GM21526 (cell line): ENCODE data around the gene CAV3.

Experiments
- ATAC-seq: cut with Tn5 transposase; IDR thresholded peaks from one replicate; pipeline ENCODE4 v1.9.1; 2021; ENCODE audit warnings: moderate library complexity; ENCODE audit not compliant: unreplicated experiment, low FRiP score

CAV3 gene

GRCh38 chr3:8780279-8780678, 46.7 kb downstream of the CAV3 start:
- peak; percentile 61 for ATAC-seq

DNA sequence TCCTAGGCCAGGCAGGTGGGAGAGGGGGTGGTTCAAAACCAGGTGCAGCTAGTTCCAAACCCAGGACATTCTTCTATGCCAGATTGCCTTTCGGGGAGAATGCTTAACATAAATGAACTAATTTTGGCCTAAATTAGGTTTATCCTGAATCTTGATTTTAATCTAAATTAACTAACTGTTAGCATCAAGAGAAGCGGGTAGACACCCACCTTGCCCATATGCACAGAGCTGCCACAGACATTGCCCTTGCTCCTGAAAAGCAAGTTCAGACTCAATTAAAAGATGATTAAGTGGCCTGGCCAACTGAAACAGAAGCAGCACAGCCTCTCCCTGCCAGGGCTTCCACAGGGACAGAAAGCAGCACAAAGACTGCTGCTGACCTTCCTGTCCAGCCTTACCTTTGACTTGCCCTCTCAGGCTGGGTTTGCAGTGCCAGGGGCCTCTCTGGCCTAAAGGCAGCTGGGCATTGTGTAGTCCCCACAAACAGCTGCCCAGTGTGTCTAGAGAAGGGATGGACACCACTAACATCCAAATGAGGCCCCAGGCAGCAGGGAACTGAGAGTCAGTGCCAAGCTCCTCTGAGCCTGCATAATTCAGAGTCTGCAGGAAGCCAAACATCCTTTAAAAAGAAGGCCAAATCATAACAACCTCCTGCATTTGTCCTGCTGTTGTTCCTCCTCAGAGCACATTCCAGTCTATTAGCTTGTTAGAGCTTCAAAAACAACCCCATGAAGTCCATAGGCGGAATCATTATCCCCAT, 51.3 kb downstream of the CAV3 start:
- no peak for ATAC-seq

- no peak for ATAC-seq
Observed at GRCh38 chr3:8790529-8790928, 56.9 kb downstream of the CAV3 start.

DNA sequence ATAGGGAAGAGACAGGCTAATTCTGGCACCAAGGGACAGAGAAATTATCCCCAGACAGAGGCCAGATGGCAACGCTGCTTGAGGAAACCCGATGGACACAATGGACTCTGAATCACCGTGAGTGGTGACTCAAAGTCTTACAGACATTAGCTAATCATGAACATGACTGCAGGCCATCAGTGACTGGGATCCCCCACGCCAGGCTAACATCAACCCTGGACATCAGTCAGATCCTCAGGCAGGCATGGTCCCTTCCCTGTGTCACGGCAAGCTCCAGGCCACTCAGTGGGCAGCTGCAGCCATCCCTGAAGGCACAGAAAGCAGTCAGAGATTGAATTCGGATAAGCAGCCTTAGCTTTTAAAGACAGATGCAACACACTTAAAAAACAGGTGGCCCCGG, 59.6 kb downstream of the CAV3 start:
- no peak for ATAC-seq

DNA sequence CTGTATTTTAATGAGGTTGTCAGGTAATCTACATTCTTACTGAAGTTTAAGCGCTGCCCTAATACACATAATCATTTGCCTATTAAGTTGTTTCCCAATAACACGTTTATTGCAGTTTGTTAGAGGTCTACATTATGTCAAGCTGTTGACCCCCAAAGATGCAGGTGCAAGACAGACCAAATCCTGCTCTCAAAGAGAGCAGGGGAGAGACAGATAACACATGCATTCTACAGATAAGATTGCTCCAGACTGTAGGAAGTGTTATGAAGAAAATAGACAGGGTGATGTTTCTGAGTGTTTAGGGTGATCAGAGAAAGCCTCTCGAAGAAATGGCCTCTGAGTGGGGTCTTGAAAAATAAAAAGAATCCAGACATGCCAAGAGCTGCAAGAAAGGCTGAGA, 60.6 kb downstream of the CAV3 start:
- ATAC-seq, result no peak
